Smooth muscle cell of the brain vasculature (primary cell): ENCODE data around the gene VMP1.

Experiments
- DNase-seq: peaks from one replicate; pipeline ENCODE4 v3.0.0-alpha.2; 2012; ENCODE audit warnings: low read depth, low spot score

The VMP1 gene

GRCh38 chr17:59707971-59708430, 547 bp downstream of the VMP1 start:
- DNase-seq = peak; percentile 6

GRCh38 chr17:59711936-59712335, 4.5 kb downstream of the VMP1 start:
- DNase-seq = no peak

- no peak for DNase-seq
These were observed 5.4 kb downstream of the VMP1 start for GRCh38 chr17:59712862-59713261.

DNA sequence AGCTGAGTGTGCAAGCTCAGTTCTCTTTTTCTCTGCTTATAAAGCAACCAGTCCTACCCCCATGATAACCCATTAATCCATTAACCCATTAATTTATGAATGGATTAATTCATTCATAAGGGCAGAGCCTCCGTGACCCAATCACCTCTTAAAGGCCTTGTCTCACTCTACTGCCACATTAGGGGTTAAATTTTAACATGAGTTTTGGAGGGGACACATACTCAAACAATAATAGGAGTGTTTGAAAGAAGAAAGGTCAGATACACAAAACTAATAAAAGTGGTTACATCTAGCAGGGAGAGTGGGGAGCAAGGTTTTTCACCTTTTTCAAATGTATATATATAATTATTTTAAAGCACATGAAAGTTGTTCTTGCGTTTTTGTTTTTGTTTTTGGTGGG, 6.8 kb downstream of the VMP1 start:
- DNase-seq = no peak

GRCh38 chr17:59716427-59716826, 9.0 kb downstream of the VMP1 start:
- DNase-seq = no peak

GRCh38 chr17:59719526-59719925, 12.1 kb downstream of the VMP1 start:
- DNase-seq = no peak

DNA sequence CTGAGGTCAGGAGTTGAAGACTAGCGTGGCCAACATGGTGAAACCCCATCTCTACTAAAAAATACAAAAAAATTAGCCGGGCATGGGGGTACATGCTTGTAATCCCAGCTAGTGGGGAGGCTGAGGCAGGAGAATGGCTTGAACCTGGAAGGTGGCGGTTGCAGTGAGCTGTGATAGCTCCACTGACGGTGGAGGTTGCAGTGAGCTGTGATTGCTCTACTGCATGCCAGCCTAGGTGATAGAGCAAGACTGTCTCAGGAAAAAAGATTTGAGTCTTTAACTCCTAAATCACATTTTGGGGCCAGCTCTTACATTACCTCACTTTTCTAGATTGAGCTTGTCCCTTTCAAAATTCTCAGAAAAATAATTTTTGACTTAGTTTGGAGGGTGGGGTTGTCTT, 15.2 kb downstream of the VMP1 start:
- no peak for DNase-seq

DNA sequence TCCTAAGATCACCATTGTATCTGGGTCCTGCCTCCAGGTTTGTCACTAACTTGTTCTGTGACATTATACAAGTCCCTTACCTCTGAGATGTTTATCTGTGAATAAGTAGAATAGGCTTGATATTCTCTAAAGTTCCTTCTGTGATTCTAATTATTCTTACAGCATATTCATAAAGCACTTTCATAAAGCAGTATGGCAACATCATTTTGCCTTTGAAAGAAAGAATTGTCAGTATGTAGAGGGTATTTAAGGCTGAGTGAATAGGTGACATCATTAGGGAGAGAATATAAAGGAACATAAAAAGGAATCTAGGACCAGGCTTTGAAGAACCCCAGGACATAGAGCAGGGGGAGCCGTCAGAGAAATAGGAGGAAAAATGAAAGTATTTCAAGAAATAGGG, 15.6 kb downstream of the VMP1 start:
- no peak for DNase-seq

DNA sequence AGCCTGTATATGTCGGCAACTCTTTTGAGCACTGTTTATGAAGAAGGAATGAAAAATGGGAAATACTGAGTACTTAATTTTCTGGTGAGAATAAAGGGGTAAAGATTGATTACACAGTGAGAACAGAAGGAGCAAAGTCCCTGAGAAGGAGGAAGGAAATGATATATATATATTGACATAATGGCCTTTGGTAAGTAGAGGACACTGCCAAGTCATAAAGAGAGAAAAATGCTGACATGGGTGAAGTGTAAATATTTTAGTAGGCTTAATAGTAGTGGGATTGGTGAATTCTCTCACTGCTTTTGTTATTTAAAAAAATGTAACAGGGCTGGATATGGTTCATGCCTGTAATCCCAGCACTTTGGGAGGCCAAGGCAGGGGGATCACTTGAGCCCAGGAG, 16.2 kb downstream of the VMP1 start:
- no peak for DNase-seq

DNA sequence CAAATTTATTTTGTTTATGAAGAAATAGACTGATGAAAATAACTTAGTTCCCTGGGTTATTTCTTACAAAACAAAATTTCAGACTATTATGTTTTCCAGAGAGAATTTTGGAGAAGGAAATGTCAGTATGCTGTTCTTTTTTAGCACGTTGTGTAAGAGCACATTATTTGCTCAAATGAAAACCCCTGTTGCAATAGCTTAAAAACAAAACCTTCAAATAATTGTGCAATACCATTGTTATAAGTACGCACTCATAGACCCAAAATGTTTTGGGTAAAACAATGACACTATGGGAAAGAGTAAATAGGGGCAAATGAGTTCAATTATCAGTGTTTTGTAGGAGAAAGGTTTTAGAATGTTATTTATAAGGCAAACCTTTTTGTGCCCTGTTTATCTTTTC, 18.2 kb downstream of the VMP1 start:
- no peak for DNase-seq

DNA sequence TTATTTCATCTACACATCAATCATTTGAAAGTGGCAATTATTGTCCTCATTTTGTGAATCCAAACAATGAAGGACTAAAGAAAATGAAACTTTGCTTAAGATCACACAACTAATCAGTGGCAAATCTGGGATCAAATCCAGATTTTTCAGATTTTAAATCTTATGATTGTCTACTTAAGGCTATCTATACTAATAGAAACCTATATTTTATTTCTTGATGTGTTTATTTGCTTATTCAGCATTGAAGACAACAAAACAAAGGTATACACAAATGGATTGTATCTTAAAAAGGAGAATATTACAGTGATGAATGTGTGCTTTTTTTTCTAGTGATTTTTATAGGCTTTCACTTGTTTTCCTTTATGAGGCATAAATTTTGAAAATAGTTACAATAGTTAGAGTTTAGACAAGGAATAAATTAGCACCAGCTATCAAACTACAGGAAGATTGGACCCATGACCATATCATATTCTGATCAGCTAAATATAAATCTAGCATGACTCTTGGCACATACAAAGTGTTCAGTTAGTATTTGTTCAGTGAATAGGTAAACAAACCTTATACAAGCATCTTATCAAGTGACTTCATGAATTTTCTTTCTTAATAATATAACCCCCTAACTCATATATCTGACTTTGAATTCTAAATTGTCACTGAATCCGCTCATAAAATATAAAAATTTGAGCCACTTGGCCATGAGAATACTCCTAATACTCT, 20.5 kb downstream of the VMP1 start:
- DNase-seq = no peak

- no peak for DNase-seq
These were observed 22.9 kb downstream of the VMP1 start for GRCh38 chr17:59730268-59730834.

DNA sequence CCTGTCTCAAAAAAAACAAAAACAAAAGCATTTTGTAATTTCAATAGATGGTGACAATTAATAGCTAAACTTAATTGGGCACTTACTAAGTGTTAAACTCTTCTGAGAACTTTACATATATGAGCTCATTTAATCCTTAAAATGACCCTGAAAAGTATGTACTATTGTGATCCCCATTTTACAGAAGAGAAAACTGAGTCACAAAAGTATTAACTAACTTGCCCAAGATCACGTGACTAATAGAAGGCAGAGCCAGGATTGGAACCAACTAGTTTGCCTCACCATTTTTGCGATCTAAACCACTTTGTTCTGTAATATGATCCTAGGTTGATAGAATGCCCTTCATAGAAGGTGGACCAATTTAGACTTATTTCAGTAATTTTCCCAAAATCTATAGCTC, 26.2 kb downstream of the VMP1 start:
- DNase-seq = no peak

GRCh38 chr17:59734226-59734625, 26.8 kb downstream of the VMP1 start:
- no peak for DNase-seq

DNA sequence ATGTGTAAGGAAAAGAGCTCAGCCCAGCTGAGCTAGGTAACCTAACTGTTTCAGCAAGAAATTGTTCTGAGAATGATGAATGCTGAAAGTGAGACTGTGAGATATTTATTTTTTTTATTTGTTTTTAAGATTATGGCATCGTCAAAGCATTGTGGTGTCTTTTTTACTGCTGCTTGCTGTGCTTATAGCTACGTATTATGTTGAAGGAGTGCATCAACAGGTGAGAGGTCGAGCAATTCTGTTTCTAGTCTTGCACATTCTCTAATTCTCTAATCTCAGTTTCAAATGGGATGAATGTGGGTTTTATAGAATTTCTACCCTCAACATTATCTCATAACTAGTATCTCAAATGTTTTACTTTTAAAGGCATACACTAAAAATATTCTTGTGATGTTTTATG, 29.9 kb downstream of the VMP1 start:
- DNase-seq = no peak

GRCh38 chr17:59743842-59744241, 36.4 kb downstream of the VMP1 start:
- no peak for DNase-seq

- DNase-seq = no peak
These were observed 37.6 kb downstream of the VMP1 start for GRCh38 chr17:59745040-59745439.

DNA sequence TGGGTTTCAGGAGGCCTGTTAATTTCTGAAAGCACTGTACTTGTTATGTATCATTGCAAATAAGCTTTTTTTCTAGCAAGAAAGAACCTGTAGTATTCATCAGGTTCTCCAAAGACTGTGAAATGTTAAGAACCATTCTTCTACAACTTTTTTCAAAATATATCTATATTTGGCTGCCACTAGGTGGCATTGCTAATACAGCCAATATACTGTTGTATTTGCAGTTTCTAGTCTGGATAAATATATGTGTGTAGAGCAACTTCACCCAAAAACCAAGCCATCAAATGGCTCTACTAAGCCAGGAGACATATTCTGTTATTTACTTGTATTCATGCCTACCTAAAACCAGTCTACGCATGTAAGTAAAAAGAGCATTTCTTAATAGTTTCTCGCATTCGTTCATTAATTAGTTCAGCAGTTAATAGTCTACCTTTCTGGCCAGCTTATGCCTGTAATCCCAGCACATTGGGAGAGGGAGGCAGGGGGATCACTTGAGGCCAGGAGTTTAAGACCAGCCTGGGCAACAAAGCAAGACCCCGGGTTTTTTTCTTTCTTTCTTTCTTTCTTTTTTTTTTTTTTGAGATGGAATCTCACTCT, 39.5 kb downstream of the VMP1 start:
- DNase-seq = no peak

DNA sequence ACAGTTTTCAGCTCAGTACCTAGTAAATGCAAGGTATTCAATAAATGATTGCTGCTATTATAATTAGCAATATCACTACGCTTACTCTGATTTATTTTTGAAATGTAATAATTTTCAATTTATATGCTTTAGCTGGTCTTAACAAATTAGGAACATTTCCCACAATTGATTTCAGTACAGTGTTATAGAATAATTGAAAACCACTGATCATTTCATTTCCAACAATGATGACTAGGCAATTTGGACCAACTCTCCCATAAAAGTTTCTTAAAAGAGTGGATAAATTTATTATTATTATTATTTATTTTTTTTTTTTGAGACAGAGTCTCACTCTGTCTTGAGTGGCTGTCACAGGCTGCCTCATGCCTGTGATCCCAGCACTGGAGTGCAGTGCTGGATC, 41.1 kb downstream of the VMP1 start:
- DNase-seq = no peak

GRCh38 chr17:59751955-59752413, 44.5 kb downstream of the VMP1 start:
- DNase-seq = no peak

DNA sequence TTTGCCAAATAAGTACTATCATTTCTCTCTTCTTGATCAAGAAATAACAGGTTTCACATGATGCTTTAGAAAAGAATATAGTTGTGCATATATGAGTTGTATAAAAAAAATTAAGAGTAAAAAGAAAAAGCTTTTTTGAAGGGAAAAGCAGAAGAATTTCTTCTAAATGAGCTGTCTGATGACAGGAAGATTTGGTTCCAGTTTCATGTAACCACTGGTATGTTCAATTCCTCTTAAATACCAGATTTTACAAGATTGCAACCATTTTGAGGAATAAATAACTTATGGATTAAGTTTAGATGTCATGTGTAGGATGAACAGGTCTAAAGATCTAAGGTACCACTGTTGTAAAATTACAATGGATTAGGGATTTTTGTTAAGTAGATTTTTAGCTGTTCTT, 45.0 kb downstream of the VMP1 start:
- DNase-seq = no peak

DNA sequence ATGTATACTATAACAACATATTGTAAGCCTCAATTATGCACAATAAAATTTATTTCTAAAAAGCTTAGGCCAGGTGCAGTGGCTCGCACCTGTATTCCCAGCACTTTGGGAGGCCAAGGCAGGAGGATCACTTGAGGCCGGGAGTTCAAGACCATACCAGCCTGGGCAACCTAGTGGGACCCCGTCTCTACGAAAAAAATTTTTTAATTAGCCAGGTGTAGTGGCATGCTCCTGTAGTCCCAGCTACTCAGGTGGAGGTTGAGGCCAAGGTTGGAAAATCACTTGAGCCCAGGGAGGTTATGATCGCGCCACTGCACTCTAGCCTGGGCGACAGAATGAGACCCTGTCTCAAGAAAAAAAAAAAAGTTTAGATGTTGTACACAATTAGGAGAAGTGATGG, 45.5 kb downstream of the VMP1 start:
- no peak for DNase-seq
